ENCODE measurements around the gene CSNK1D.
A peak's percentile ranks its signal among the peaks of the same experiment; 100 is the strongest.

Gene CSNK1D

DNA sequence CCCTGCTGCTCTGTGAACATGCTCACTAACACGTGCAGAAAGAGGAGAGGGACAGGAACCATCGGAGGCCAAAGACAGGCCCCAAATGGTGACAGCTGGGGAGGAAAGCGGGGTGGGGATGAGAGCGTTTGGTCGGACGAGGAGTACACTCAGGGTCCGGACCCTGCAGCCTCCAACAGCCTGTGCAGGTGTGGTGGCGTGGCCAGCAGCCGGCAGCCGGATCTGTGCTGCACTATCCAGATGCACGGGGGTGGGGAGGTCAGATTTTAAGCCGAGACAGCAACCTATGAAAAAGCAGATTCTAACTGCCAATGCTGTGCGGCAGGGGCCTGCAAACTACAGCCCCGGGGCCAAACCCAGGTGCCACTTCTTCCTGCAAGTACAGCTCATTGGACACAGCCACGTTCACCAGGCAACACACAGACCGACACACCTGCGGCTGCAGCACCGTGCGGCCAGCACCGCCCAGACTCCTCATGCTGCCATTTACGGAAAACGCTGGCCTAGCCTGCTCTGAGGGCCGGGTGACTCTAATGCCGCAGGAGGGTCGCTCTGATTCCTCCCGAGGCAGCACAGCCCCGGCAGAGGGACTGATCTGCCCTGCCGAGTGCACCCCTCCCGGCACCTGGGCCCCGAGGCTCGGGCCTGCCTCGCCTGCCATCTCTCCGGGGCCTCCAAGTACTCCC lies 23.5 kb downstream of the CSNK1D start:
- DNase-seq, result no peak

DNA sequence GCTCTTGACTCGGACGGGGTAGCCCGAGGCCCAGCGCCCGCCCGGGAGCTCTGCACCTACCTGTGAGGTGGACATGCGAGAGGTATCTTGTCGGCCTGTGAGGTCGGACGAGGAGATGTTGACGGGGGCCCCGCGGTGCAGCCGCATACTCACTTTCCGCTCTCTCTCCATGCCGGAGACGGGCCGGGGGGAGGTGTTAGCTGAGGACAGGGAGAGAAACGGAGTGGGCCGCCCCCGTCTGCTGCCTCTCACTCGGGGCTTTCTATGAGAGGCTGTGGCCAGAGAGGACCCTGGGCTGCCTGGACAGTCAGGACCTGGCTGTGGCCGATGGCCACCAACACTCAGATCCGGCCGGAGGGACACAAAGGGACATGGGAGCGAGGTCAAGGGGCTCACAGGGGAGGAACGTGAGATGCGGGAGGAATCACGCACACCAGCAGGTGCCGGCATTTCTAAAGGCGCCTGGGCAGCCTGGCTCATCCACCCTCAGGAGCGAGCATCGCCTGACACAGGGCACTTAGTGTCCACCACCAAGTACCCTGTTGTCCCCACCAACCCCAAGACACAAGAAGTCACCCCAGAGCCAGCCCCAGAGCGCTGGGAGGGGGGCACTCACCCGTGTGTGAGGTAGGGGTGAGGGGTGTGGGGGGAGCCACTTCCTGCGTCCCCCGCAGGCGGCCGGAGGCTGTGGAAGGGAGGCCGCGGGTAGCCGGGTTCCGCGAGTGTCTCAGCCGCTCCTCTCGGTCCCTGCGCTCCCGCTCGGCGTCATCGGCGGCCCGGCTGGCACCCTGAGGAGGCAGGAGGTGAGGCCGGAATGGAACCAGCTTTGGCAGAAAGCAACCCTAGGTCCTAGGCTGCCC lies 24.5 kb downstream of the CSNK1D start:
- no peak for DNase-seq

DNA sequence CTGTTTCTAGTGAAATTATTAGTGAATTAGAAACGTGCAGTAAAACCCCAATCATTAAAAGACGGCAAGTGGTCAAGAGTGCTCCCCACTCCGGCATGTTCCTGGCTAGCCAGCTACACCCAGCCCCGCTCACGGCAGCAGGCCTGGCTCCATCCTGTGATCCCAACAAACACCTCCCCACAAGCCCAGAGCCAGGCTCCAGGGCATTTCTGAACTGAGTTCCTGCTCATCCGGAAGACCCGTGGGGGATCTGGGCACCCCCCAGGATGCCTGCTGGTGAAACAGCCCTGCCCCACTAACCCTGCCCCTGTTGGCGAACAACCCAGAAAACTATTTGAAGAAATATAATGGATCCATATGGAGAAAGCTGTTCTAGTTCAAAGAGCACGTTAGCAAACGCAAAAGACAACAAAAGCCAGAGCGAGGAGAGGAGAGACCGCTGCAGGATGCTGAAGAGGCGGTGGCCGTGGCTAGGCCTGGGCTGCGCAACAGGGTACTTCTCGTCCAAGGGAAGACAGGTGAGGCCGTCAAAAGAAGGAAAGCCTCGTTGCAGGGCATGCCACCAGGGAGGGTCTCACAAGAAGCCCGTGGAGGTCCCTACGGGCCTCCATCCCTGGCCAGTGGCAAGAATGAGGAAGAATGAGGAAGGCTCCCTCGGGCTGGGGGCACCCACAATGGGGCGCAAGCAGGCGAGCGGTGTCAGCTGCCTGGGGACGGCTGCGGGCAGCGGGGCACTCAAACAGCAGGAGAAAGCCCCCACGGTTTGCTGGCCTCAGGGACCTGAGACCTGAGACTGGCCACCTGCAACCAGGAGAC lies 25.4 kb downstream of the CSNK1D start:
- DNase-seq, result no peak

DNA sequence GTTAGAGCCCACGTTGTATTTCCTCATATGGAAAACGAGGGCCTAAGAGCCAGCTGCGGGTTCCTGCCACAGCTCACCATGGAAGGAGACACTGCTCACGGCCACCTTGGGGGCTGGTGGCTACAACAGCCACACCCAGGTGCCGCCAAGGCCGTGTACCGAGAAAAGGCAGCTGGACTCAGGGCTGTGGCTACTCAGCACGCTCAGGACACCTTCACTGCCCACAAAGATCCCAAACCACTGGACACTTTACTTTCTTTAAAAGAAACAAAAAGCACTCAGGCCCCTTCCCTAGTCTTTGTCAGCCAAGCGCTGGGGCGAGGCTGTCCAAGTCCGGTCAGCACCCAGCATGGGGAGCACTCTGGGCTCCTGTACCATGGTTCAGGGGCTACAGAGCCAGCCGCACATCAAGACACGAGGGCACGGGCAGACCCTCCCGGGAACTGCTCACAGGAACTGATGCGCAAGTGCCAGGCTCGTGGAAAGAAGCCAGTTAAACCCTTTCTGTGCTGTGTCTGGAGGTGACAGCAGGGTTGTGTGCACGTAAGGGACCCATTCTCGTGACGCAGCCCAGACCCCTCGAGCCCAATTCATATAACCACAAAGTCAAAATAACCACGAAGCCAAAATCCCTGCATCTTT lies 26.2 kb downstream of the CSNK1D start:
- DNase-seq, result no peak

DNA sequence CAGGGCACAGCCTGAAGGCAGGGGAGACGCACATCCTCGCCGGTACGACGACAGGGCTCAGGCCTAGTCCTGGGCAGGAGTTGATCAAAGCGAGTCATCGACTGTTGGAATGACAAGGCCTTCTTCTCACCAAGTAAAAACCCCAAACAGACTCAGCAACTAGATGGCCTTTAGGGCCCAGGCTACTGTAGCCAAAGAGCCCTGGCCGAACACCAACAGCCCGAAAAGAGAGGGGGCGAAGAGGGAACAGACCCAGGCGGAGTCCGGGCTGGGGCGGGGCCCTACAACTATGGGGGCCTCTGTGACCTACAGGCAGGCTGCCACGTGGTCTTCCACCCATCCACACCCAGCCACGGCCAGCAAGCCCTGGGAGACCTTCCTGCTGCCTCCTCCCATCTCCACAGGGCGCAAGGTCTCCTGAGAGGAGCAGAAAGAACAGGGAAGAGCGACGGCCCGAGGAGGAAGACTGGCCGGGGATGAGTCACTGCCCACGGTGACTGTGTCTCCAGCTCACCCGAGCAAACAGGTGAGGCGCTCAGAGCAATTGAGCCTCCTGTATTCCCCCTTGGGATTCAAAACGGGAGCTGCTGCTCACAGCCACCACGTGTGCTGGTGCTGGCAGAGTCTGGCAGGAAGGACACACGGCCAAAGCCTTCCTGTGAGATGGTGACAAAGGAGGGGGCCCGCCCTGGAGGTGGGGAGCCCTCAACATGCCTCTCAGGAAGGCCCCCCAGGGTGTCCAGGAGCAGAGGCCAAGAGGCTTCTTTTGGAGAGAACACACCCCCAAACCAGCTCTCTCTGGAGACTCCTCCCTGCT lies 26.9 kb downstream of the CSNK1D start:
- DNase-seq, result peak; percentile 30

DNA sequence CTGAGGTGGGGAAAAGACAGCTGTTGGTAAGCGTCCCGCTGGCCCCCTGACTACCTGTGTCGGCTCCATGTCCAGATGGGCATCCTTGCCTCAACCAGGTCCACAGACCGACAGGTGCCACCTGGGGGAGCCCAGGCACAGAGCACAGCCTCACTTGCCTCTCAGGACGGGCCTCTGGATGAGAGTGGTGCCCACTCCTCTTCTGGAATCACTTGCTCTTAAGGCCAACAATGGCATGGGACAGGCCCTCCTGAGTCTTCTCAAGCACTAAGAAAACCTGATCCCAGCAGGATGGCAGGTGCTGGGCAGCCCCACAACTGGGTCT lies 27.5 kb downstream of the CSNK1D start:
- DNase-seq, result no peak

DNA sequence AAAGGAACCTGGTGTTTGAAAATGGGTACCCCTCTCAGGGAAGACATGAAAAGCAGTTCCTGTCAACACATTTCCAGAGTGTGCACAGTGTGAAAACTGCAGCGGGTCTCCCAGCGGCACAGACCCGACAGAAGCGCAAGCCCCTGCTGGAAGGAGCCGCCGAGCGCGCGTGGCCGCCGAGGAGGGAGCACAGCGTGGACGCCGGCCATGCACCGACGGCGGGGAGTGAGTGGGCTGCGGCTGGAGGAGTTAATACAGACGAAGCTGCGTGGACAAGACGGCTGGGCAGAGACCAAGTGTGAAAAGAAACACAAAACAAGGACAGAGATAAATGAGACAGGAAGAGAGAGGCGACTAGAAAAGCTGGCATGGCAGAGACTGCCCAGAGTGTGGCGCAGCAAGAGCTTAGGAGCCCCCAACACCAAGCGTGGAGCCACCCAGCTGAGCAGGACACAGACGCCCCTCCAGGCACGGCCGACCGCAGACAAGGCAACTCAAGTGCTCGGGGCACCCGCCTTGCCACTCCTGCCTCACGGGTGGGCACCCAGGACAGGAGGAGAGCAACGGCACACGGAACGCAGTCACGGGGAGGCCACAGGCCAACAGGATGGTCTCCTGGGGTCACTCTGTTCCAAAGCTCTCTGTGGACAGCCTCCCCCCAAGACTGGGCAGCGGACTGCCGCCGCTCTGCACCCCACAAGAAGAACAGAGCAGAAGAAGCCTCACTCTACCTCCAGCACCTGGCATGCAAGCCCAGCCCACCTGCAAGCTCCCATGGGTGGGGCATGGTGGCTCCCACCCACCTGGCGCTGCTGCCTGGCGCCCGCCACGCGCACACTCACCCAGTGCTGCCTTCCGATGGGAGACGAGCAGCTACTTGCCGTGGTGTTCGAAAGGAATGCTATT lies 28.1 kb downstream of the CSNK1D start:
- DNase-seq, result no peak

DNA sequence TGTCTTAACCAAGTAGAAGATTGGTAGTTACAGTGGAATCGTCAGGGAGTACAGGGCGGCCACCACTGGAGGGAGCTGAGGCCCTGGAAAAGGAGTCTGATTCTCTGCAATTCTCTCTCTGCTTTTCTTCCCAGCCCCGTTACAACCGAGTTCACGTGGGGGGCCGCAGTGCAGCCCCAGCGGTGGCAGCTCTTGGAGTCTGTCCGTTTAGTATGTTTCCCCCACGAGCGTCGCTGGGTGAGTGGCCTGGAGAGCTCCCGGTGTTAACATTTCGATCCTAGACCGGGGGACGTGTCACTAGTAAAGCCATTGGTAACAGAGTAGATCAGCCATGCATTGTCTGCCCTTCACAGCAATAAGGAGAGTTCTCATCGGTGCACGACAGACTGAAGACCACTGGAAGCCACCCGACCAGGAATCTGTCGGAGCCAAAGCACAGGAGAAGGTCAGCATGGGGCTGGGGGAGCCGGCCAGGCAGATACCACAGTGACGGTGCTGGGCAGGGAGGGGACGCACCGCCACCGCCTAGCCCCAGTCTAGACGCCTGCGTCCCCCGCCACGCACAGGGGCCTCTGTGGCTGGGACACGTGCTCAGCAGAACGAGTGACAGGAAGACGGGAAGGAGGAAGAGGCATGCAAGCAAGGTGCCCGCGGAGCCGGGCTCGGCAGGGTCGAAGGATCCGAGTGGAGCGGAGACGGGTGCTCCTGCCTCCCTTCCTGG lies 28.9 kb downstream of the CSNK1D start:
- peak; percentile 23 for DNase-seq

DNA sequence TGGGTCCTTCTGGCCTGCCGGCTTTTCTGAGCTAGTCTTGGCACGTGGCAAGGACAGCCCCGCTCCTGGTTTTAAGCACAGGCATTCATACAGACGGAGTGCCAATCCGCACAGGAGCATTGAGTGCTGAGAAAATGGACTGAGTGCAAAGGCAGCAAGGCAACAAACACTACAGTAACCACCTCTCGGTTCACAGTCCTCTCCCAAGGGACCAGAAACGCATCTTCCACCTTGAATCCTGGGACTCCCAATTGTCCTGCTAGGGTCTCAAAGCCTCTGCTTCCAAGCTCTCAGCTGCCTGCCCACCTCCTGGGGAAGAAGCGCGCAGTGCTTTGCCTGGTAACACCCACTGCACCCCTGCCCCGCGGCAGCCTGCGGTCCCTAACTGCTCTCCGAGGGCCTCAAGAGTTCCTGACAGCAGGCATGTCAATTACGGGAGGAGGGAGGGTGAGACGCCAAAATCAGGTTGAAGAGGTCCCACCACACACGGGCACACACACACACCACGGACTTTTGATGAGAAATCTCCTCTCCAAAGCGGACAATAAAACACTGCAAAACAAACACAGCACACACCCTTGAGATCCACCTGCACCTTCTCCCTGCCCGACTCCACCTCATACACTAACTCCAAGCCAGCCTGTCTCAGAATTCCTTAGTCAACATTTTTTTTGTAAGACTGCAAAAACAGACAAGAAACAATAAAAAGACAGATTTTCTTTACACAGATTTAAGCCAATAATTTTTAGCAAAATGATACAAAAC lies 29.7 kb downstream of the CSNK1D start:
- DNase-seq, result no peak

DNA sequence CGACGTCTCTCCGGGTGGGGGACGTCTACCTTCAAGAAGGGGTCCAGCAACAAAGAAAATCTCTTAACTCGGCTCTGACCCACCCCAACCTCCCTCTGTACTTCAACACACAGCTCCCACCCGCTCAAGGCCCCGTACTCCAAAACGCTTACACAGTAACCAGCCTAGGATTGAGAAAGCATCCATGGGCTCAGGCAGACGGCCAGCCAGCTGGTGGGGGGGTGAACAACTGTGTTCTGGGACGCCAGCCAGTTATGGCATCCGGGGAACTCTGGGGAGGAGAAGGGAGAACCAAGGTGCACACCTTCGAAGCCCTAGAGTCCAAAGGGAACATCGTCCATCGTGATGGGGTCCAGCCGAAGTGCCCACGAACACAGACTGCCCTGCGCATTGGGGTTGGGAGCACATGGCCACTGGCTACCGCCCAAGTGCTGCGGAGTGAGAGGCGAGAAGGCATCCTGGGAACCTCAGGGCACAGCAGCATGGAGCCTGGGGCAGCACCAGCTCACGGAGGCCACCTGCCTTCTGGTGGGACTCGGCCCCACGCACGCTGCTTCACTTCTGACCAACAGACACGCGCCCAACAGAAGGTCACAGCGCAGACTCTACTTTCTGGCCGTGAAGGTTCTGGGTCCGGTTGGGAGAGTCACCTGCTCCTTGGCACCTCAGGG lies 30.4 kb downstream of the CSNK1D start:
- peak; percentile 59 for DNase-seq

DNA sequence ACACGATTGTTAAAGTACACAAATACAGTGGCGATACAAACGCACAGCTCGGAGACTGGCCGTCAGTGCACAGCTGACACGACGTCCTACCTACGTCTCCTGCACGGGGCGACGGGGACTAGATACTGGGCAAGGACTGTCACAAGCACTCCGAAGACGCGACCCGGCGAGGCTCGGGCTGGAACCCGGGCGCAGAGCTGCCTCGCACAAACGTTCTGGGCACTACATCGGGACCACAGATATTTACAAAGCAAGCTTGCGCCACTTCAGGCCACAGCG lies 30.9 kb downstream of the CSNK1D start:
- no peak for DNase-seq

DNA sequence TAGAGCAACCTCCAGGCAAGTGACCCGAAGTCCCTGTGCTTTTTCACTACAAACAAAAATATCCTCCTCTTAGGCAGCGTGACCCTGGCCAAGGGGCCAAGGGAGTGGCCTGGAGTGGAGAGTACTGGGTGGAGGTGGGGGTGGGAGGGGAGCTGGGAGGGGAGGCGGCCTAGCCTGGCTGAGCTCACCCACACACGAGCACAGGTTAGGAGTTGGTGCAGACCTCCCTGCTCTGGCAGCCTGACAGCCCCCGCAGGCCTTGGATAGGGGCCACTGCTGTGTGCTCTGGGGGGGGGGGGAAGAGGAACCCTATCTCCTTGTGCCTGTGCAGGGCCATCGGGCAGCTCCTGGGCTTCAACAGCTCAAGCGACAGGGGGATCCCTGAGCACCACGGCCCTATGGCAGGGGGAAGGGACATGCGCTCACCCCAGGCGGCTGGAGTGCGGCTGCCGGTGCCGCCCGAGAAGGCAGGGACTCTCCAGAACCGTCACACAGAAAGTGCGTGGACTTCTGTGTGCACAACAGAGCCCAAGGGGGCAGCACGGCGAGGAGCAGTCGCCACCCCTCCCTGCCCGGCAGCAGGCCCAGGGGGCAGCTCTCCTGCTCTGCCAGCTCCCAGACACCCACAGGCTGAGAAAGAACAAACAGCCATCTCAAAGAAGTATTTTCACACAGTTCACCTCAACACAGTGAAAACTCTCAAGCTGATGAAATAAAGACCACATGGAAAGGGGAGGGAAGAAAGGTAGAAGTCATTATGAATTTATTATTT lies 31.4 kb downstream of the CSNK1D start:
- no peak for DNase-seq

DNA sequence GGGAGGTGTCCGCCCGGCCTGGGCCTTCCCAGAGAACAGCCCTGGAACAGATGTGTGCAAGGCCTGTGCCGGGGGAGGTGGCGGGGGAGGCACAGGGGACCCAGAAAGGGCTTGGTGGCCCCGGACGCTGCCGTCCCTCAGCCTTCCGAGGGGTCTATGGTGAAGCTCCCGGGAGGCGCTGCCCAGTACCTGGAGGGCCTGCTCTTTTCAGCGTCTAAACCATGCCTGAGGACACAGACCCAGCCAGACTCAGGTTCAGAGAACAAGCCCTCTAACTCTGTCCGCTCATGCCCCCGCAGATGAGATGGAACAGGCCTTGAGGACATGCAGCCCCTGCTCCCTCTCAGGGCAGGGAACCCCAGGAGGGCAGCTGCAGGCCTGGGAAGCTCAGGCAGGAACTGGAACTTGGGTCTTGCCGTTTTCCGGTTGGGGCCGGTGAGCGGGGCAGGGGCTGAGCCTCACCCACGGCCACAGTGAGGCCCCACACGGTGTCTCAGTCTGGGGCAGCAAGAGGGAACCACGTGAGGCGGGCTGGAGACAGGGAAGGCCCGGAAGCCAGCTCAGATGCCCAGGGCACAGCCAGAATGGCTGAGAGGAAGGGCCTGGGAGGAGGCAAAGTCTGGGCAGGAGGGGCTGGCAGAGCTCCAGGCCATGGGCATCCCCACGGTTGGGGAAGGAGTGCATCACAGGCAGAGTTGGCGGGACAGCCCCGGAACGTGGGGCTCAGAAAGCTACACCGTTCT lies 32.1 kb downstream of the CSNK1D start:
- no peak for DNase-seq

DNA sequence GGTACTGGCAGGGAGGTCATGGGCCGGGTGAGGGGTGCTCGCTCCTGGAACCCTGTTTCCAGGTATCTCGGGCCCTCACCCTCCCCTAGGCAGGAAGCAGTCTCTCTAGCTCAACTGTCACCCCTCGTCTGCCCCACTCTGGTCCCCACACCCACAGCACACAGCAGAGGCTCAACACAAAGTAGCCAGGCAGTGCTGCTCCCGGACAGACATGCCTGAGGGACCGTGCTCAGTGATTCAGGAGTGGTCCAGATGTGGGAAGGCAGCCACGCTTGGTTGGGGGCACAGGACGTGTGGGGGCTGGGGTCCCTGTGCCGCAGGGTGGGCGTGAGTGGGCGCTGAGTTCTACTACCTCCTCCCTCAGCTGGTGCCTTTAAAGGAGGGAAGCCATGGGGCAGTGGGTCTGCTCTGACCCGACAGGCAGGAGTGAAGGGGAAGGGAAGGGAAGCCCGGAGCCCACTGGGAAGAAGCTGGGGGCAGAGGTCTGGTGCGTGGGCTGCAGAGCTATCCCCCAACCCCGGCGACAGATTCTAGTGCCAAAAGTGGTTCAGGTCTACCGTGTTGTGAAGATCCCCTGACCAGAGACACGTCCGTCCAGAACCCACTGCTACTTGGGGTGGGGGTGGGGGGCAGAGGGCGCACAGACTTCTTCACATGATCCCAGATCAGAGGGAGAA lies 32.9 kb downstream of the CSNK1D start:
- DNase-seq, result no peak

DNA sequence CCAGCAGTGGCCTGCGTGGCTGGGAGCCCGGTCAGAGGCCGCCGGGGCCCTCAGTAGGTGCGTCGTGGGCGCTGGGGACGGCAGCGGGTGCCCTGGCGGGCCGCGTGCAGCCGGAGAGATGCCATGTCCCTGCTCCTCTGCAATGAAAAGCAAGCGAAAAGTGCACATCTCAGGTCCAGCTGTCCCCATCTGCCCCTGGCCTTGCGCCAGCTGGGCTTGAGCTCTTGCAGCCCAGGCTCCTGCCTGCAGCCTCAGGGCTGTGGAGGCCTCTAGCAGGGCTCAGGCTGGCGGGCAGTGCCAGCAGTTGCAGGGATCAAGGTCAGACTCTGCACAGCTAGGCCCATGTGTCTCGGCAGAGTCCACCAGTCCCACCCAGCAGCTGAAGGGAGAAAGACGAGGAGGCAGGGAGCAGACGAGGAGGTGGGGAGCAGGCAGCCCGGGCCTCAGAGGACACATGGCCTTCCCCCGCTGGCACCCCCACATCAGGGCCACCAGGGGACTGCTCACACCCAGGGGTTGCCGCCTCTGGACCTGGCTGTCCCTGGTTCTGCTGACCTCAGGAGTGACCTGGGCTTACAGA lies 33.5 kb downstream of the CSNK1D start:
- no peak for DNase-seq

DNA sequence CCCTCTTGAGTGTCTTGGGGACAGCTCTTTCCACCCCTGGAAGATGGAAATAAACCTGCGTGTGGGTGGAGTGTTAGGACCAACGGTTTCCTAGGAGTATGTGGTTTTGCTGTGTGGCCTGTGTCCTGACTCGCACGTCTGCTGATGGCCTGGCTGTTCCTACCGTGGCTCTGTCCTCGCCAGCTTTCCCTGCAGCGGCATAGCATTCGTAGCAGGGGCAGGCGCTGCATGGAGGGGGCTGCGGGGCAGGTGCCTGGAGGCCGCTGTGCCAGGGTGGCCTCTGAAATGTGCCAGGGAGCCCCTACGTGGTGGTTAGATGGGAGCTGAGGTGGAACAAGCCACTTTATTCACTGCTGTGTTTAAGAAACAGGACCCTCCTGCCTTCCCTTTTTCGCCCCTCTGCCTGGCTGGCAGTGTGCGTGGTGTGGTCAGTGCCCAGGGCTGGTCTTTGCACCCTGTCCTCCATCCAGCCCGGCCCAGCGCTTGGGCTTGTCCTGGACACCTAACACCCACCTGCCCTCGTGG lies 34.0 kb downstream of the CSNK1D start:
- DNase-seq, result no peak

Measured in NCI-H2171 treated with DMSO at 0.1 percent for 48 hours (cell line).